K562 (cell line): Measurements from ENCODE around the gene GPALPP1.

ENCODE experiments used
- BRD9 ChIP-seq: fragments of 450-650 bp; IDR thresholded peaks from 2 replicates; pipeline ENCODE4 v1.6.1; 2018; ENCODE audit warnings: low read depth; ENCODE audit not compliant: partially characterized antibody
- CTCF ChIP-seq, 3 experiments: IDR thresholded peaks in 2 of 3; conservative IDR thresholded peaks in 1 of 3; 2 replicates each; pipeline ENCODE4 v1.5.1; 2011 to 2012; ENCODE audit warnings: low read length in 3 of 3, mild to moderate bottlenecking in 3 of 3, control low read depth in 2 of 3, improper control_type of control experiment in 1 of 3, inconsistent platforms in 1 of 3, low read depth in 1 of 3, mixed read lengths in 1 of 3, moderate library complexity in 1 of 3; ENCODE audit not compliant: insufficient read depth in 2 of 3
- SMC3 ChIP-seq: conservative IDR thresholded peaks from 2 replicates; pipeline ENCODE4 v1.6.1; 2011; ENCODE audit warnings: low read depth, low read length, improper control_type of control experiment; ENCODE audit not compliant: insufficient read depth
- SP2 ChIP-seq: IDR thresholded peaks from 2 replicates; pipeline ENCODE4 v1.6.1; 2011; ENCODE audit warnings: mild to moderate bottlenecking, low read depth, low read length, moderate library complexity; ENCODE audit not compliant: poor library complexity, severe bottlenecking; ENCODE audit errors: extremely low read depth
- TAF7 ChIP-seq: fragments of 450-650 bp; IDR thresholded peaks from 2 replicates; pipeline ENCODE4 v1.6.1; 2016; ENCODE audit warnings: missing genetic modification characterization, missing compliant biosample characterization
- ZC3H8 ChIP-seq: fragments of 450-650 bp; IDR thresholded peaks from 2 replicates; pipeline ENCODE4 v1.6.1; 2017

GRCh38 chr13:45024847-45025246, 35.5 kb downstream of the GPALPP1 start:
- TF ChIP-seq ZC3H8, result no peak
- TF ChIP-seq SMC3, result no peak
- TF ChIP-seq CTCF (IDR thresholded peaks at IDR 0.05 in 2 of 3, conservative IDR thresholded peaks at IDR 0.05 in 1 of 3; ENCODE audit: insufficient read depth in 2 of 3, low read depth in 1 of 3, low read length in 3 of 3), result no peak
- no peak for TF ChIP-seq SP2
- TF ChIP-seq TAF7 (tag), result no peak
- TF ChIP-seq BRD9, result no peak
